ENCODE data around the gene TPRG1L.

The TPRG1L gene

DNA sequence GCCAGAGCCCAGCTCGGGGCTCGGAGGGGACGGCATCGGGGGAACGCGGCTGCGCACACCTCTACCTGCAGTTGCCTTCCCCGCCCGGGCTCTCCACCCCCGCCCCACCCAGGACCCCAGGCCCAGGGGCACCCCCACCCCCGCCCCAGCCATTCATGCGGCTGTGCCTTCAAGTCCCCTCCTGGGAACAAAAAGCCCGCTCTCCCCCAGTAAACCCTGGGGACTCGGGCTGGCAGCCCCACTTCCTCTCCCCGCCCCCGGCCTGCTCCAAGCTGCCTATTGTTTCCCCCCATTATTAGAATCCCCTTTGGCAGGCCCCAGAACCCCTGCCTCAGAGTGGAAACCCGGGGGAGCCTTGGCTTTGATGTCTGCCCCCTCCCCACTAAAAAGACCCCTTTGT, 31.5 kb upstream of the TPRG1L start:
- DNase-seq (ENCODE audit: insufficient read length, low spot score): no peak
- FAIRE-seq: no peak

DNA sequence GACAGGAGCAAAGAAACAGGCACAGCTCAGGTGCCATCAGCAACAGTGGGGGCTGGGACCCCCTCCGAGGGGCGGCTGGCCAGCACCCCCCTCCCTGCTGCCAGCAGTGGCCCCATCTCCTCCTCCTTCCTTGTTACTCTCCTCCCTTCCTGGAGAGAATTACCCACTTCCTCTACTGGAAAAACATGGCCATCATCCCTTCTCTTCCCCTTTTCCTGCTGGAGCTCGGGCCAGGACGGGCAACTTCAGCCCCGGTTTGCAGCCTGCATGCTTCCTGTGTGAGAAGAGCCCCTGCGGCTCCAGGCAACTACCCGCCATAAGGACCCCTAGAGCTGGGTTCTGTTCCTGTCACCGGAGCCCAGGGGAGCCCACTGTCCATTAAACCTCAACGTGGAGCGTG, 31.1 kb upstream of the TPRG1L start:
- FAIRE-seq (no peak), DNase-seq (ENCODE audit: insufficient read length, low spot score) (no peak)

DNA sequence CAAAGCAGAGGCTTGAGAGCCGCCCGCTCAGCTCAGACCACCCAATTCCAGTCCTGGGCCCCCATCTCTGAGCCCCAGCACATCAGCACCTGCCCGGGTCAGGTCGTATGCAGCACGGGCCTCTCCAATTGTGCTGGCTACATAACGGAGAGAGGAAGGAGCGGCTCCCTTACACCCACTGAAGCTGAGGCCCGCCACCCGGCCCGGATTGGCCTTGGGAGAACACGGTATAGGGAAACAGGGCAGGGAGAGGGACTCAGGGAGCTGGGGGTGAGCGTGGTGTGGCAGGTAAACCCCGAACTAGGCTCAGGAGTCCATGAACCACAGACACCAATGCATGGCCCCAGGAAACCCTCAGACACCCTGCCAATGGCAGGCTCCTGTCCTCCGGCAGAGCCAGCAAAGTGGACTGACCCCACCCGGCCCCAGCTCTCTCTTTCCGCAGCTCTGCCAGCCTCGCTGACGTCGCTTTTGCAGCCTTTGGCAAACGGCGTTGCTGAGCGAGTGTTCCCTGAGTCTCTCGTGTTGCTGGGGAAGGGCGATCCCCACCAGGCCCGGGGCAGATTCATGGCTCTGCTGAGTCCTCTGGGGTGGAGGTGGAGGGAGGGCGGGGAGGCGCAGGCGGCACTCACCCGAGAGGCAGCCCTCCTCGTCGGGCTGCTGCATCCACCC, 30.0 kb upstream of the TPRG1L start:
- FAIRE-seq: no peak

DNA sequence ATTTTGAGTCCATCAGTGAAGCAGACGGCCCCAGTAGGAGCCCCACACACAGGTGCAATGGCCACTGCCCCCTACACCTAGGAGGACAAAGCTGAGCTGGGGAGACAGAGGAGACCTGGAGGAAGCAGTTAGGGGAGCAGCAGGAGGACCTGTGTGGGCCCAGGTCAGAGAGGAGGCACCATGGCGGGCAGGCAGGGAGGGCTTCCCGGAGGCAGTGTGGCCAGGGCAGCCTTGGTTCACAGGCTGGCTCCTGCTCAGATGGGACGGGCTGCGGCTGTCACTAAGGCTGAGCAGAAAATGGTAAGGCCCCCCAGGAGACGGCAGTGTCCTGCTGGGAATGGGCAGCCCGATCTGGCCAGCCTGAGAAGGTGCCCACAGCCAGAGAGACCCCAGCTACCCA, 28.9 kb upstream of the TPRG1L start:
- no peak for FAIRE-seq
- no peak for DNase-seq (ENCODE audit: insufficient read length, low spot score)

More for the DNA sequence above, 30.0 kb upstream of the TPRG1L start:
- no peak for DNase-seq (ENCODE audit: insufficient read length, low spot score)

DNA sequence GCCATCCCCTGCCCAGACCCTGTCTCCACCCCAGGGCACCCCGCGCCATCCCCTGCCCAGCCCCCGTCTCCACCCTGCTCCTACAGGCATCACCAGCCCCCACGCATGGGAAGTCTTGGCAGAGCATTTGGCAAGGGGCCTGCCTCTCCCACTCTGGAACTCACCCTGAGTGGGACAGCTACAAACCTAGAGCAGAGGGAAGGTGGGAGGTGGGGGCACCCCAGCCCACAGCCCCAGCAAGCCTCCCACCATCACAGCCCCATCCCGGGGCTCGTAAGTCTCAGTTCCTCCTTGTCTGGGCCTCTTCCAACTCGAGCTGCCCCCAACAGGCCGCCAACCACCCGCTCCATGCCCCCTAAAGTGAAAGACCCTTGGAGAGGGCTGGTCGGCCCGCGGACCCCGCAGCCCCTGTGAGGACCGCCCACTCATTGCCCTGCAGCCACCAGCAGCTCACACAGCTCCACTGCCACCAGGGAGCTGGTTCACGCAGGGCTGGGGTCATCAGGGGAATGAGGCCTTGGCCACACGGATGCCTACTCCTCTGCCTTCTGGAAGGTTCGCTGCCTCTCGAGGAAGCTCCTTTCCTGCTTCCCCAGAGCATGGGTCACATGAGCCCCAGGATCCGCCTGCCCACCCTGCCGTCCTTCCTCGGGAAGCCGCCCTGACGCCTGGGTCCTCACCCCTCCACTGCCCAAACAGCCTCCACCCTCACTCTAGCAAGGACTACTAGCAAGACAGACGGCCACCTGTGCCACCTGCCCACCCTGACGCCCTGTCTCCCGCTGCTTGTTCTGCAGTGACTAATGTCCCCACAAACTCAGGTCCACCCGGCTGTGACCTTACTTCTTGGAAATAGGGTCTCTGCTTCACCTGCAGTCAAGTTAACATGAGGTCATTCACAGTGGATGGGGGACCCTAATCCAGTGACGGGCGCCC, 27.9 kb upstream of the TPRG1L start:
- no peak for FAIRE-seq
- no peak for DNase-seq (ENCODE audit: insufficient read length, low spot score)

DNA sequence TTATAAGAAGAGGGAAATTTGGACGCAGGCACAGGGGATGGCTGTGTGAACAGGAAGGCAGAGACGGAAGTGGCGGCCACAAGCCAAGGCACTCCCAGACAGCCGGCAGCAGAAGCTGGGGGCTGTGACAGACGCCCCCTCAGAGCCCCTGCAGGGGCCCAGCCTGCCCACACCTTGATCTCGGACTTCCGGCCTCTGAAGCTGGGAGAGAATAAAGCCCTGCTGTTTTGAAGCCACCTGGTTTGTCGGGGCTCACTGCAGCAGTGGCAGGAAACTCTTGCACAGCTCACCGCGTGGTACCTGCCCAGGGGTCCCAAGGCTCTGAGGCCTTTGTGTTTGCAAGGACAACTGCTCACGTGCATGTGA, 27.2 kb upstream of the TPRG1L start:
- DNase-seq (ENCODE audit: insufficient read length, low spot score) (no peak), FAIRE-seq (no peak)

DNA sequence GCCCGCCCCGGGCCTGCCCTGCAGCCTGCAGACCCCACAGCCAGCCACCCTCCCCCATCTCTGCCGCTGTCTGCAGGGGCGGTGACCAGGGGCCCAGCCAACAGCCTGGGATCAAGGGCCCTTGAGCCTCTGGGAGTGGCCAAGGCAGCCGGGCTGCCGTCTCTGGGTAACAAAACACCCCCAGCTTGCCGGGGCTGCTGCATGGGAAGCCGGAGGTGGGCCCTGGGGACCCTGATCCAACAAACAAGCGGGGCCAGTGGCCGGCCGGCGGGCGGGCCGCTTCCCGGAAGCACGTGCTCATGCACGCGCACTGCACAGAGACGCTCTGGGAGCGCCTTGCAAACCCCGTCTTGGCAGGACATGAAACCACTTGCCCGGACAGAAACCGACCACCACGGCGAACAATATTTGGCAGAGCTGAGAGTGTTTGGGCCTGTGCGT, 26.7 kb upstream of the TPRG1L start:
- FAIRE-seq (no peak), DNase-seq (ENCODE audit: insufficient read length, low spot score) (no peak)

DNA sequence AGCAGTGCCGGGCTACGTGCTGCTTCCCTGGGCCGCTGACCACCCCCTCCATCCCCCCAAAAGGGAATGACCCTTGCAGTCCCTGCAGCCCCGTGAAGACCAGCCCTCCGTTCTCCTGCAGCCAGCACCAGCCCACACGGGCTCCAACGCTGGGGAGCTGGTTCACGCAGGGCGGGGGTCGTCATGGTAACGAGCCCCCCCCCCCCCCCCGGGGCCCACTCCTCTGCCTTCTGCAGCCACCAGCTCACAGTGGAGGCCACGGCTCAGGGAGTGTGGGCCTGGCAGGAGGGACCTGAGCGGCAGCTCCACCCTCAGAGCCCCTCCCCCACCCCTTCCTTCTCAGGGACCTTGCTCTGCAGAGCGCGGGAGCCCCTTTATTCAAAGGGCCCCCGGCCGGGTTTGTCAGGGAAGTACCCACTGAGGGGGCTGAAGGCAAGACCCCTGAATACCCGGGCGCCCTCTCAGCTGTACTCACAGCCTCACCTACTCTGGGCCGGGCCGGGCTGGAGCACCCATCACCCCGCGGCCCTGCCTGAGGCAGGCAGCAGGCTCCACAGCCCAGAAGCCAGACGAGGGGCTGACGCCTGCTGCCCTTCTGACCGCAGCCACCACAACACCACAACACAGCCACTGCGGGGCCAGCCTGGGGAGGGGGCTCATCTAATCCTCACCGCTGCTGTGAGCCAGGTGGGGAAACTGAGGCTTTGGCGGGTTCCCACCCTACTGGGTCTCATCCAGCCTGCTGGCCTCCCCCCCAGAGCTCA, 26.1 kb upstream of the TPRG1L start:
- DNase-seq (ENCODE audit: insufficient read length, low spot score) (no peak), FAIRE-seq (no peak)

DNA sequence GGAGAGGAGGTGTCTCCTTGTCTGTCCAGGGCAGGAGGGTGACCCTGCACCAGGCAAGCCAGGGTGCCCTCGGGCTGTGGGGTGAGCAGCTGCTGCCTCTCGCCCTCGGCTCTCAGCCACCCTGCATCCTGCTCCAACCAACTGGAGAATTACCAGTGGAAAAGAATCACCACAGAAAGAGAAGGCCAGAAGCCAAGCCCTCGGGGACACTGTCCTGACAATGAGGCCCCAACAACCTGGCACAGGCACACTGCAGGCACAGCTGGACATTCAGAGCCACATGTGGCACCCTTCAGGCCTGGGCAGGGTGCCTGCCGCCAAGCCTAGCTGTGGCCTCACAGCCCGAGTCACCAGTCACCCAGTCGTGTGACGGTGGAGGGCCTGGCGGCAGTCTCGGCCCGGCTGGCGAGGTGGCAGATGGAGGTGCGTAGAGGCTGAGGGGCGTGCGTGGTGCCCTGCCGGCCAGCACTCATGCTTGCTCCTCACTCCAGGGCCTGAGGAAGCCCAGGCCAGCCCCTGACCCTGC, 25.5 kb upstream of the TPRG1L start:
- DNase-seq (ENCODE audit: insufficient read length, low spot score) (no peak), FAIRE-seq (no peak)

DNA sequence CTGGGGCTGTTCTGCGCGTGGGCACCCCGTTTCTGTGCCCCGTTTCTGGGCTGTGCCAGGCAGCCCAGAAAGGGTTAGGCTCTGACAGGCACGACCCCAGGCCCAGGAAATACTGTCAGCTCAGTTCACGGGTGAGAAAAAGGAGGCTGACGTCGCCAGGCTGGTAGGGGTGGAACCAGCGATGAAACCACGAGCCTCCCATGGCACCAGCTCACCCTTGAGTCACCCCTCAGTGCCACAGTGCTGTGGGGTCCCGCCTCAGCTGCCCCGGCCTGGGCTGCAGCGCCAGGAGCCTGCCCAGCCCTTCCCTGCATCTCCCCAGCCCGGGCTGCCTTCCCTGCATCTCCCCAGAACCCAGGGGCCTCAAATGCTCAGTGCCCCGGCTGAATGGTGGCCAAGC, 25.0 kb upstream of the TPRG1L start:
- FAIRE-seq (no peak), DNase-seq (ENCODE audit: insufficient read length, low spot score) (no peak)

DNA sequence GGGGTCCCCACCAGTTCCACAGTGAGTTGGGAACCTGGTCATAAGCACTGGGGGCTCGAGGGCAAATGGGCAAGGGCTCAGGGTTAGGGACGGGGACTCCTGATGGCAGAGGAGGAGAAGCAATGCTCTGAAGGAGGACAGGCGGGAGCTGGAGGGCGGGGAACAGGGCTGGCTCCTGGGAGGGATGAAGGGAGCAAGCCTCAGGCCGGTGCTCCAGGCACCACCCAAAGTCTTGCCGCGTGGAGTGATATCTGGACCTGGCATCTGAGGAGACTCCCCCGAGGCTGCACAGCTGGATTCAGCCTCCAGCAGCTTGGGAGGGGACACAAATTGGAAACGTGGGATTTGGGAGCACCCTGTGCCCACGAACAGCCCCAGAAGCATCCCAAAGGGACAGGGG, 24.5 kb upstream of the TPRG1L start:
- FAIRE-seq (no peak), DNase-seq (ENCODE audit: insufficient read length, low spot score) (no peak)

DNA sequence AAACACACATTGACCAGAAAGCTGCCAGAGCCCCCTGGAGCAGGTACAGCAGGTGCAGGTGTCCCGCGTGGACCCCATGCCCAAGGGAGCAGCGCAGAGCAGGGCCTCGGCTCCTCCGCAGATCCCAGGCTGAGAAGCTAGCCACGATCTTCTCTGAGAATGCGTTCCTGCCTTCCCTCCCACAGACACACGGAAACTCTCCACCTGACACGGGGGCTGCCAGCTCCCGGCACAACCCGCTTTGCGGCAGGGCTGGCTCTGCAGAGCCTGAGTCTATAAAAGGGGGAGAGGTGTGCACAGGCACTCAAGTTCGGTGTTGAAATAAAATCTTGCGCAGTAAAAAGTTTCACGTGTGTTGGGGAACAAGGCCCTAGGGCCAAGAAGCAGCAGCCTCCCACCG, 23.1 kb upstream of the TPRG1L start:
- no peak for DNase-seq (ENCODE audit: insufficient read length, low spot score)
- no peak for FAIRE-seq

DNA sequence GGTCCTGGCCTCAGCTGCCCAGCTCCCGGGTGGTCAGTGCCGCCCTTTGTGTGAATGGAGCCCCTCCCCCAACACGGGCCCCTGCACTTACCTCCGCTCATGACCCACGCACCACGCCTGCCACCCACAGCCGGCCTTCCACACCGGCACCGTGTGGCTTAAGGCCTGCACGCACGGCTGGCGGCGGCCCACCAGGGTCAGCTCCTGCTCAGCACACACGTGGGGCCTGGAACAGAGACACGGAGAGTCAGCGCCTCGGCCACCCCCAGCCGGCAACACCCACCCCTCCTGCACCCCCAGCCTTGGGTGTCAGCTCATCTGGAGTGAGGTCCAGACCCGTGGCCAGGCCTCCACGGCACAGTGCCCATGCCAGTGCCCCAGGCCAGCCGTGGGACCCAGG, 22.4 kb upstream of the TPRG1L start:
- DNase-seq (ENCODE audit: insufficient read length, low spot score) (no peak), FAIRE-seq (no peak)

DNA sequence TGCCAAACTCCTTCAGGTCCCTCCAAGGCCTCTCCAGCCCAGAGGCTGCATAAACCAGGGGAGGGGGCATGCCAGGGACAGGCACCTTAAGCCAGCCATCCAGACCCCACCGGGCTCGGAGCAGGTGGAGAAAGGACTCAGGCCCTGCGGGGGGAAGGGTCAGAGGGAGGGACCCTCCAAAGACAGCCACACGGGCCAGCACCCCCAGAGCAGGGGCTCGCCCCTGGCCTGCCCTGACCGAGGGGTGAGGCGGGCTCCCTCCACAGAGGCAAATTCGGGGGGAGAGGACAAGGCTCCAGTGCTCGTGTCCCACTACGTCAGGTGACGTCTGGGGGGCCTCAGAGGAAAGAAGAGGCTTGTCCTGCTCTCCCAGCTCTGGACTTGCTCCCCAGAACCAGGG, 21.7 kb upstream of the TPRG1L start:
- DNase-seq (ENCODE audit: insufficient read length, low spot score) (no peak), FAIRE-seq (no peak)

DNA sequence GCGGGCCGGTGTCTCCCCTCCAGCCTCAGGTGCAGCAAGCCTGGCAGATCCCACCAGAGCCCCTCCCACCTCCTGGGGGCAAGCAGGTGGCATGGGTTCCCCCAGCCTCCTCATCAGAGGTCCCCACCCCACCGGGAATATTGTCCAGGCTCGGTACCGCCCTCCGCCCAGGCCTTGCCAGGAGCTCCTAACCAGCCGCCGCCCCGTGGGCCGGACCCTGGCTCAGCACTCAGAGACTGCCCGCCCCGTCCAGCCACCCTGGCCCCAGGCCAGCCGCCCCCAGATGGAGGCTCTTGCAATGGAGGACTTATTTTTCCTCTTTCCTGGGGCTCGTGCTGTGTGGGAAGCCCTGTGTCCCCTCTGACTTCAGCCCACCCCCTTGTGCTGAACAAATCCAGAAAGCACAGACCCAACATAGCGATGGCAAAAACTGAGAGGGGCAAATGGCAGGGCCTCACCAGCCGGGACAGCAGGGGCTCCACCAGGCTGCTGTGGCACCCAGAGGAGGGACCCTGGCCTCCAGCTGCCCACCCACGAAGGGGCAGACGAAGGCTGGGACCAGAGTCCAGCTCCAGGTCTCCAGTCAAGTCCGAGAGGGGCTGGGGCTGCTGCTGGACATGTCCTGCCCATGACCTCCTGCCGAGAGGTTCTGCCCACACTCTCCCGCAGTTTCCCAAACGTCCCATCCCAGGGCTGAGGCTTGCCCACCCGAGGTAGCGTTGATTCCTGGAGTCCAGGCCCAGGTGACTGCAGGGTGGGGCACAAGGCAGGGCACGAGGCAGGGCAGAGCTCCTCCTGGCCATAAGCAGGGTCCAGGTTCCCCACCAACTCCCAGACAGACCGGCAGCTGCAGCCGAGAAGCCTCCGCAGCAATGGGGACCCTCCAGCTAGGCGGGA, 21.0 kb upstream of the TPRG1L start:
- FAIRE-seq (no peak), DNase-seq (ENCODE audit: insufficient read length, low spot score) (no peak)

DNA sequence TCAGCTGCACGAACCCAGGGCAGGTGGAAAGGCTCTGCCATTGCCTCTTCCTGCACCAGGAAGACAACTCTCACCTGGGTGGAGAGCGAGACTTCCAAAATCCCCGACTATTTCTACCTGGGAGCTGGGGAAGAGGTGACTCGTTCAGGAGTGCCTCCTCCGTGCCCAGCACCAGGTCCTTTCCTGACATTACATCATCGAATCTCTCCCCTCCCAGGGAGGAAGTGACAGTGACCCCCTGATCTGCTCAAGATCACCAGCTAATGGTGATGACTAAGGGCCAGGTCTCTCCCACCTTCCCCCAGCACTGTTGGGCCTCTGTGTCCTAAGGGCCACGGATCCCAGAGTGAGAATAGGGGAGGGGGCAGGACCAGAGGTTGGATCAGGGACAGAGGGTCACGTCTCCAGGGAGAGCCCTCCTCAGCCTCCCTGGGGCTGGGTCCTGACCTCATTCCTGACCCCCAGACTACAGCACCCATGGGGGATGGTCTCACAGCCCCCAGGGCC, 20.3 kb upstream of the TPRG1L start:
- DNase-seq (ENCODE audit: insufficient read length, low spot score): no peak
- FAIRE-seq: no peak

DNA sequence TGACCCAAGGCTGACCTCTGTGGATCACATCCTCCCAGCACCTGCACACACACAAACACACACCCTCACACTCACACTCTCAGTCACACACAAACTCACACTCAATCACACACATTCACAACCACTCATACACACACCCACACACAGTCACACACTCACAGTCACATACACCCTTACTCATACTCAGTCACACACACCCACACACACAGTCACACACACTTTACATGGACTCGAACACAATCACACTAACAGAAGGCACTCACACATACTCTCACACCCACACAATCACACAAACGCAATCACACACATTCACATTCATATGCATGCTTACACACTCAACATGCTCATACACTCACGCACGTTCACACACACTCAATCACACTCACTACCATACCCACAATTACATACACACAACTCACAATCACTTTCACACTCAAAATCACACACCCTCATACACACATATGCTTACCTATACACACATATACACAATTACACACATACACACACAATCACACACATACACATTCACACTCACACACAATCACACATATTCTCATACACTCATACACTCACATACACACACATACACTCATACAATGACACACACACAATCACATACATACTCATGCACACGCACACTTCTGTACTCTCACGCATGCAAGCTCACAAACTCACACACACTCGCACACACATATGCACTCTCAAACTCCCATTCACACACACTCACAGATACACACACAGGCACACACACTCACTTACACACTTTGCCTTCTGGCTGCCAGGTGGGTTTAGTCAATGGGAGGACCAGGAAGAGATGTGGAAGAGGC, 19.6 kb upstream of the TPRG1L start:
- DNase-seq (ENCODE audit: insufficient read length, low spot score) (no peak), FAIRE-seq (no peak)

DNA sequence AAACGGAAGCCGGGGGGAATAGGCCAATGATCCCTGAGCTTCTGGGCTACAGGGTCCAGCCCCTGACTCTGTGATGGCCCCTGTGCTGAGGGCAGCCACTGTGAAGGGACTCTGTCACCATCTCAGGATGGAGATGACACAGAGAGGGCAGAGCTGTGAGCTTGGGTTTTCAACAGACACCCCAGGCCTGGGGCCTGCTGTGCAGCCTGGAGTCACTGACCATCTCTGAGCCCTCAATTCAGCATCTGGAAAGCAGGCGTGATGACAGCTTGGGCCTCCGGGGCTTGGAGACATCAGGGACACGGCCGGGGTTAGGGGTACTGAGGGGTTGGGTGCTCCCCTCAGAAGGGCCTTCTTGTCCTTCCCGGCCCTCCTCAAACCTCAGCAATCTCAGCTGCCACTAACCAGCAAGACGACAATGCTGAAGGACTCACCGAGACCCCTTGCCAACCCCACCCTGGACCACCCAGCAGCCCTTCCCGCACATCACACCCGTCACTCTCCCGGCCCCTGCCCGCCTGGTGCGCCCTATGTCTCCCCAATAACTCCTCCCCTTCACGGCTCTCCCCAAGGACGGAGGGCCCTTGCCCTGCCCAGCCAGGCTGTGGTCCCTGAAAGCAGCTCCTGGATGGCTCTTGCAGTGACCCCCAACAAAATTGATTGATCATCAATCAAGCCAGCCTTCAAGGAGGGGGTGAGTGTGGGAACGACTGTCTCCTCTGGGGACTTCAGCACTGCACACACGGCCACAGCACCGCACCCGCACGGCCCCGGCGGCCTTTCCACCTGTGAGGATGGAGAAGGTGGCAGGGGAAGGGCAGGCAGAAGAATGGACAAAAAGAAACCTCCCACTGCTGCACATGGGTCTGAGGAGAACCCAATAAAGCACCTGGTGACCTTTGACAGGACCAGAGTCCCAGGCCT, 17.8 kb upstream of the TPRG1L start:
- FAIRE-seq (no peak), DNase-seq (ENCODE audit: insufficient read length, low spot score) (no peak)

Data from GM19239 (cell line).